Measurements from ENCODE around the gene RMND1.
"Not testable (repeated sequence)": the region's sequence is repeated elsewhere in the genome, so short reads cannot be mapped to it uniquely, and the experiment has no call there.

RMND1 gene

GRCh38 chr6:151382631-151383030, 69.3 kb downstream of the RMND1 start:
- not testable (repeated sequence) for DNase-seq

- DNase-seq, result no peak
Observed at GRCh38 chr6:151381722-151382121, 70.2 kb downstream of the RMND1 start.

GRCh38 chr6:151380848-151381205, 71.1 kb downstream of the RMND1 start:
- peak in 1 of 14 donors; percentile 22 for DNase-seq

GRCh38 chr6:151379933-151380847, 71.7 kb downstream of the RMND1 start:
- DNase-seq, result peak in 4 of 14 donors; percentile 8 to 44 (median 22)

- DNase-seq, result no peak
Observed at GRCh38 chr6:151377095-151377494, 74.8 kb downstream of the RMND1 start.

- no peak for DNase-seq
Observed at GRCh38 chr6:151376440-151376839, 75.5 kb downstream of the RMND1 start.

GRCh38 chr6:151375833-151376232, 76.1 kb downstream of the RMND1 start:
- no peak for DNase-seq

- no peak for DNase-seq
Observed at GRCh38 chr6:151374036-151374683, 77.8 kb downstream of the RMND1 start.

GRCh38 chr6:151372164-151372563, 79.8 kb downstream of the RMND1 start:
- no peak for DNase-seq

GRCh38 chr6:151370509-151371078, 81.3 kb downstream of the RMND1 start:
- no peak for DNase-seq

GRCh38 chr6:151365233-151365632, 86.7 kb downstream of the RMND1 start:
- no peak for DNase-seq

GRCh38 chr6:151359486-151359885, 92.4 kb downstream of the RMND1 start:
- no peak for DNase-seq

- no peak for DNase-seq
Observed at GRCh38 chr6:151358475-151358874, 93.5 kb downstream of the RMND1 start.

GRCh38 chr6:151357758-151358436, 94.0 kb downstream of the RMND1 start:
- no peak for DNase-seq

GRCh38 chr6:151356983-151357382, 94.9 kb downstream of the RMND1 start:
- not testable (repeated sequence) for DNase-seq
